Urinary bladder (tissue), 4 donors: ENCODE measurements around the gene COL5A1. TPM values are rescaled to one million over a fixed set of nuclear protein-coding genes. Genes with fewer than 3 reads are reported as not detected.

Source experiments
- DNase-seq: peaks from one replicate; pipeline ENCODE4 v3.0.0-alpha.2; 2015; ENCODE audit errors: extremely low spot score
- H3K27ac ChIP-seq: one replicate; pipeline ENCODE4 v1.5.1; 2013; ENCODE audit warnings: low read depth, mild to moderate bottlenecking, moderate library complexity
- H3K36me3 ChIP-seq: one replicate; pipeline ENCODE4 v1.6.1; 2013; ENCODE audit warnings: mild to moderate bottlenecking, moderate library complexity; ENCODE audit not compliant: insufficient read depth
- H3K4me1 ChIP-seq: one replicate; pipeline ENCODE4 v1.6.1; 2013; ENCODE audit warnings: mild to moderate bottlenecking, moderate library complexity; ENCODE audit not compliant: insufficient read depth
- H3K4me3 ChIP-seq: one replicate; pipeline ENCODE4 v1.5.1; 2013; ENCODE audit warnings: low read depth, low read length
- WGBS: extraction: QIAGEN DNeasy Blood & Tissue Kit; methylation state at CpG from one replicate; pipeline ENCODE4 v1.1.7; 2013; 5-methylcytosine and 5-hydroxymethylcytosine counted together
- polyA plus RNA-seq: library from polyadenylated mRNA; stranded (reverse); fragments of 200-250 nt; gene quantifications from one replicate; pipeline ENCODE4 v1.2.3, GENCODE V29; 2013
- total RNA-seq: library from RNA; depleted of rRNA; stranded (reverse); fragments of >200 nt; gene quantifications from one replicate; pipeline ENCODE4 v1.2.3, GENCODE V29; 2014
- donor health status: healthy with polysubstance abuse.
- donor health status: healthy.

The COL5A1 gene
- total and polyA plus RNA-seq, 2 donors: 68.5 to 622 TPM

- H3K36me3 ChIP-seq: no peaks in the 10 kb centered on the region
- H3K27ac ChIP-seq: no peak overlapping the region
- 75% methylated on average over 33 of the region's 33 CpGs for WGBS
- no peak overlapping the region for H3K4me3 ChIP-seq
- no peak for DNase-seq
- no peaks in the 10 kb centered on the region for H3K4me1 ChIP-seq
Observed at GRCh38 chr9:134782921-134783698, 141.5 kb downstream of the COL5A1 start.

- 66% methylated on average over 12 of the region's 12 CpGs for WGBS
- no peak for DNase-seq
- H3K4me3 ChIP-seq: no peak overlapping the region
- H3K27ac ChIP-seq: no peak overlapping the region
- H3K4me1 ChIP-seq: no peaks in the 10 kb centered on the region
- no peaks in the 10 kb centered on the region for H3K36me3 ChIP-seq
Observed at GRCh38 chr9:134783699-134784039, 142.1 kb downstream of the COL5A1 start.

- no peaks in the 10 kb centered on the region for H3K36me3 ChIP-seq
- WGBS: 76% methylated on average over 23 of the region's 23 CpGs
- no peak overlapping the region for H3K4me3 ChIP-seq
- DNase-seq: no peak
- H3K4me1 ChIP-seq: no peaks in the 10 kb centered on the region
- H3K27ac ChIP-seq: no peak overlapping the region
Observed at GRCh38 chr9:134784577-134785305, 143.1 kb downstream of the COL5A1 start.

GRCh38 chr9:134785325-134786108 lies 143.9 kb downstream of the COL5A1 start:
- DNase-seq: no peak
- no peaks in the 10 kb centered on the region for H3K36me3 ChIP-seq
- H3K4me1 ChIP-seq: no peaks in the 10 kb centered on the region
- H3K27ac ChIP-seq: no peak overlapping the region
- 68% methylated on average over 23 of the region's 23 CpGs for WGBS
- no peak overlapping the region for H3K4me3 ChIP-seq

GRCh38 chr9:134787601-134788531 lies 146.3 kb downstream of the COL5A1 start:
- WGBS: 79% methylated on average over 8 of the region's 8 CpGs
- DNase-seq: no peak
- Histone ChIP-seq H3K36me3 (no peaks in the 10 kb centered on the region), H3K27ac (no peak overlapping the region), H3K4me3 (no peak overlapping the region), H3K4me1 (no peaks in the 10 kb centered on the region)

- WGBS: 47% methylated on average over 8 of the region's 8 CpGs
- H3K27ac ChIP-seq: no peak overlapping the region
Observed at GRCh38 chr9:134789168-134789567, 147.6 kb downstream of the COL5A1 start.

GRCh38 chr9:134791009-134791408 lies 149.4 kb downstream of the COL5A1 start:
- 86% methylated on average over 9 of the region's 9 CpGs for WGBS
- H3K4me1 ChIP-seq: no peaks in the 10 kb centered on the region
- no peaks in the 10 kb centered on the region for H3K36me3 ChIP-seq

More at GRCh38 chr9:134789168-134789567, 147.6 kb downstream of the COL5A1 start:
- no peak for DNase-seq
- Histone ChIP-seq H3K4me3 (no peak overlapping the region), H3K4me1 (no peaks in the 10 kb centered on the region), H3K36me3 (no peaks in the 10 kb centered on the region)

GRCh38 chr9:134792627-134793026 lies 151.0 kb downstream of the COL5A1 start:
- 53% methylated on average over 13 of the region's 21 CpGs for whole genome bisulfite sequencing
- Histone ChIP-seq H3K4me3 (no peak overlapping the region), H3K36me3 (no peaks in the 10 kb centered on the region), H3K27ac (no peak overlapping the region), H3K4me1 (no peaks in the 10 kb centered on the region)
- no peak for DNase-seq

More at GRCh38 chr9:134791009-134791408, 149.4 kb downstream of the COL5A1 start:
- DNase-seq: no peak
- no peak overlapping the region for H3K4me3 ChIP-seq
- no peak overlapping the region for H3K27ac ChIP-seq

GRCh38 chr9:134793288-134794188 lies 151.9 kb downstream of the COL5A1 start:
- H3K27ac ChIP-seq: no peak overlapping the region
- H3K4me3 ChIP-seq: no peak overlapping the region
- H3K36me3 ChIP-seq: no peaks in the 10 kb centered on the region
- DNase-seq: no peak
- 75% methylated on average over 23 of the region's 23 CpGs for WGBS
- no peaks in the 10 kb centered on the region for H3K4me1 ChIP-seq

- Histone ChIP-seq H3K4me1 (no peaks in the 10 kb centered on the region), H3K4me3 (no peak overlapping the region), H3K36me3 (no peaks in the 10 kb centered on the region), H3K27ac (no peak overlapping the region)
- 81% methylated on average over 20 of the region's 20 CpGs for WGBS
- no peak for DNase-seq
Observed at GRCh38 chr9:134794663-134795370, 153.2 kb downstream of the COL5A1 start.

- H3K36me3 ChIP-seq: no peaks in the 10 kb centered on the region
- no peak for DNase-seq
- no peaks in the 10 kb centered on the region for H3K4me1 ChIP-seq
- no peak overlapping the region for H3K4me3 ChIP-seq
- WGBS: 73% methylated on average over 8 of the region's 8 CpGs
- no peak overlapping the region for H3K27ac ChIP-seq
Observed at GRCh38 chr9:134795446-134795845, 153.8 kb downstream of the COL5A1 start.

GRCh38 chr9:134796882-134797281 lies 155.3 kb downstream of the COL5A1 start:
- no peak for DNase-seq
- H3K4me3 ChIP-seq: no peak overlapping the region
- no peaks in the 10 kb centered on the region for H3K36me3 ChIP-seq
- WGBS: 92% methylated on average over 10 of the region's 10 CpGs
- H3K27ac ChIP-seq: no peak overlapping the region
- no peaks in the 10 kb centered on the region for H3K4me1 ChIP-seq
